D341Med (cell line): Measurements from ENCODE around the gene GAGE13.
"Not testable (repeated sequence)": the region's sequence is repeated elsewhere in the genome, so short reads cannot be mapped to it uniquely, and the experiment has no call there.

ENCODE experiments used
- DNase-seq: peaks from one replicate; pipeline ENCODE4 v3.0.0; 2012; ENCODE audit warnings: low spot score

Gene GAGE13

DNA sequence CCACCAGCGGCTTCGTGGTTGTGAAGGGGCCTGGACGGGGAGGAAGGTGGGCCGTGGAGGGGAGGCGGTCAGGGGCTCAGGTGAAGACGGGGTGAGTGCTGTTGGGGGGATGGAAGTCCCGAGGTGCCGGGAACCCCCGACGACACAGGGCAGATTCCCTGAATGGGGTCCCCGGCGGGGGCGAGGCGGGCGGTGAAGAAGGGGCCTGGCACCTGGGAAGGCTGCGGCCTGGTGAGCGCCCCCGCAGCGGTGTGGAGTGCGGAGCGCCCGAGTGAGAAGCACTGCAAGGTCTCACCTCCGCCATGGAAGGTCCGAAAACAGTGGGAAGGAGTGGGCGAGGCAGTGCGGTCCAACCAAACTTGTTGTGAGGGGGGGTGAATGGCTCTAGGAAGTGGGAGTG, 459 bp downstream of the GAGE13 start:
- DNase-seq, result not testable (repeated sequence)

DNA sequence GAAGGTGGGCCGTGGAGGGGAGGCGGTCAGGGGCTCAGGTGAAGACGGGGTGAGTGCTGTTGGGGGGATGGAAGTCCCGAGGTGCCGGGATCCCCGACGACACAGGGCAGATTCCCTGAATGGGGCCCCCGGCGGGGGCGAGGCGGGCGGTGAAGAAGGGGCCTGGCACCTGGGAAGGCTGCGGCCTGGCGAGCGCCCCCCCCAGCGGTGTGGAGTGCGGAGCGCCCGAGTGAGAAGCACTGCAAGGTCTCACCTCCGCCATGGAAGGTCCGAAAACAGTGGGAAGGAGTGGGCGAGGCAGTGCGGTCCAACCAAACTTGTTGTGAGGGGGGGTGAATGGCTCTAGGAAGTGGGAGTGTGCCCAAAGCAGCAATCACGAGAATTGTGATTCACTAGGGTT, 10.1 kb downstream of the GAGE13 start:
- DNase-seq, result not testable (repeated sequence)

DNA sequence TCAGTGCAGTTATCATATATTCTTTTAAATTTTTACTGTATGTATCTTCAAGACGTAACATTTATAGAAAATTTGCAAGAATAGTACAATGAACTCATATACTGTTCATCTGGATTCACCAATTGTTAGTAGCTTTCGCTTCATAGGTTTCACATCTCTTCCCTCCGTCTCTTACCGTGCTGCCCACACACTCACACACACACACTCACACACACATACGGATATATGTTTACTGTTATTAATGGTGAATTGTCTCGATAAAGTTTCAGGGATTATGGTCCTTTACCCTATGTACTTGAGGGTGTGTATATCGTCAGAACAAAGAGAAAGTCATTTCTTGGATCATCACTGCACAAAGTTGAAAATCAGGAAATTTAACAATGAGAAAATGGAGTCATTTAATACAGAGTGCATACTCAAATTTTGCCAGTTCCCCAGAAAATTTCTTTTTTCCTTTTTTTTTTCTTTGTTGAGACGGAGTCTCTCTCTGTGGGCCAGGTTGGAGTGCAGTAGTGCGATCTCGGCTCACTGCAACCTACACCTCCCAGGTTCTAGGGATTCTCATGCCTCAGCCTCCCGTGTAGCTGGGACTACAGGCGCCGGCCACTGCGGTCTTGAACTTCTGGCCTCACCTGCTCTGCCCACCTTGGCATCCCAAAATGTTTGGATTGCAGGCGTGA, 13.3 kb downstream of the GAGE13 start:
- not testable (repeated sequence) for DNase-seq

DNA sequence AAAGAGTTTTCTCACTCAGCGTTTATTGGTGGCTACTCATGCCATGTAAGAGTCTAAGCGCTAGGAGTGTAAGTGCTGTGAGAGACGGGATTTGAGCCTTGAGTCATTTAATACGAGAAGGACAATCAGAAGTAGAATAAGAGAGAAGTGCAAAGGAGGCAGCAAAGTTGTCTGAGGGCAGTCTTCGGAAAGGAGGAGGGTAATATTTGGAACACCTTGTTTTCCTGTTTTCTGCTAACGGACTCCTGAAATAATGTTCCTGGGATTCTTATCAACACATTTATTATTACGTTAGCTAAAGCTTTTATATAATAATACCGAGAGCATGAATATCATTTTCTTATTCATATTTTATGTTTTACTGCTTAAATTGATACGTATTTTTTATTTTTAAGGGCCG, 14.0 kb downstream of the GAGE13 start:
- not testable (repeated sequence) for DNase-seq

DNA sequence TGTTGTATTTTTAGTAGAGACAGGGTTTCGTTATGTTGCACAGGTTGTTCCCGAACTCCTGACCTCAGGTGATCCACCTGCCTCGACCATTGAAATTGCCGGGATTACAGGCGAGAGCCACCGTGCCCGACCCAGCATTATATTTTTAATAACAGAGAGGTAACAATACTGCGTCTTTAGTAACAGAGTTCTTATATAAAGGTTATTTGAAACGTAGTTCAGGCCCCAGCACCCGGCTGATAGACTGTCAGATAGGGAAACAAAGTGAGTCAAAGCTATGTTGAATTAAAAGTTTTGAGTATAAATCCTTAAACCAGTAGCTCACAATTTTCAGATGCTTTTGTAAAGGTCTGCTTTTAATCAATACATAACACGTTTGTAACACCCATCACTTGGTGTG, 14.8 kb downstream of the GAGE13 start:
- DNase-seq, result not testable (repeated sequence)
